ENCODE data around the gene UPF3A.

The UPF3A gene

GRCh38 chr13:114264886-114265611 is 16.4 kb upstream of the UPF3A start:
- DNase-seq = no peak

DNA sequence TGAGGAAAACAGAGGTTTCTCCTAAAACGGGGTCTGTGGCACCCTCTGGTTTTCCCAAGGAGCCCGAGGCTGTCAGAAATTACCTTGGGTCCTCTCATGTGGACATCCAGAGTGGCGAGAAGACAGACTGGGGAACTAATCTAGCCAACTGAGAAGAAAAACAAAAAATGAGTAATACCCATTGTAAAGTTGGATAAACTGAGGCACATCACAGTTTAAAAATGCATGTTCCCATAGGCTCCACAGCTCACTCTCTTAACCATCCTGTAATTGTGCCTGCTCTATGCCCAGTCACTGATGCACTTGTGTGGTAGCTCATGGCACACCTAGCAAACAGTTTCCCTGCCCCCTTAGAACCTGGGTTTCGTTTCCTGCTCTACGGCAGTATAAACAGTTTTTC is 15.2 kb upstream of the UPF3A start:
- DNase-seq = no peak

DNA sequence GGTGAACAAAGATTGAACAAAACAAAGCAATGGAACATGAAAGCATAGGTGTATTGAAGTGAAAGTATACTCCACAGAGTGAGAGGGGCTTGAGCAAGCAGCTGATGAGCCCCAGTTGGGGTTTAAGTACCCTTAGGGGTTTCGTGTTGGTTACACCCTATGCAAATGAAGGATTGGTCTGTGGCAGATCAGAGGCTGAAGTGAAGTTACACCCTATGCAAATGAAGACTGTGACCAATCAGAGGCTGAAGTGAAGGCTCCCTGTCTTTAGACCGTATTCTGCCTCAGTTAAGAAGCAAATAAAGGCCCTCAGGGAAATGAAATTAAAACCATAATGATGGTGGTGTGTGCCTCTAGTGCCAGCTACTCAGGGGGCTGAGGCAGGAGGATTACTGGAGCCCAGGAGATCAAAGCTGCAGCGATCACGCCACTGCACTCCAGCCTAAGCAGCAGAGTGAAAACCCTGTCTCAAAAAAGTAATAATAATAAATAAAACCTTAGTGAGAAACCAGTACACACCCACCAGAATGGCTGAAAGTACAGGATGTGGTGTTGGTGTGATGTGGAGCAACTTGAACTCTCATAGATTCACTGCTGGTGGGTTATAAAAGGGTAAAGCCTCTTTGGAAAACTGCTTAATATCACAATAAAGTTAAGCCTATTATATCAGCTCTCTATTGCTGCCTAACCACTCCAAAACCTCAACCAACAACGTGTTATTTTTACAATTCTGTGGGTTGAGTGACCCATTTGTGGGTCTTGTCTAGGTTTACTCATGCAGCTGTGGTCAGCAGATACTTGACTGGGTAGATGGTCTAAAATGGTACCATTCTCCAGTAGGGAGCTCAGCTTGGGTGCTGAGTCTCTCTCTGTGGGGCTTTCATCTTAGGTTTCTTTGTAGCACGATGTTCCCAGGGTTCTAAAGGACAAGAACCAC is 12.8 kb upstream of the UPF3A start:
- DNase-seq = no peak

- no peak for DNase-seq
Observed at GRCh38 chr13:114269281-114269770, 12.1 kb upstream of the UPF3A start.

GRCh38 chr13:114272977-114273376 is 8.4 kb upstream of the UPF3A start:
- no peak for DNase-seq

DNA sequence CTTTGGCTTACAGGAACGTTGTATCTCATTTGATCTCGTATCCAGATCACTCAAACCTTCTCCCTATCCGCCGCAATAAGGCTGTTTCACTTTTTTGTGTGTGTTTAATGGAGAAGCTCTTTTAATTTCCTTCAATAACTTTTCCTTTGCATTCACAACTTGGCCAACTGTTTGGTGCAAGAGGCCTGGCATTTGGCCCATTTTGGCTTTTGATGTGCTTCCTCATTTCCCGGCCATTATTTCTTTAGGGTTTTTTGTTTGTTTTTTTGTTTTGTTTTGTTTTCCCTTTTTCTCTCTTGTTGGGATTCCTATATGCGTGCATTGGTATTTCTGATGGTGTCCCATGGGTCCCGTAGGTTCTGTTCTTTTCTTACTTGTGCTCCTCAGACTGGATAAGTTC is 6.1 kb upstream of the UPF3A start:
- DNase-seq = no peak

GRCh38 chr13:114279146-114279545 is 2.3 kb upstream of the UPF3A start:
- DNase-seq = no peak

GRCh38 chr13:114279758-114280355 is 1.5 kb upstream of the UPF3A start:
- DNase-seq = no peak

DNA sequence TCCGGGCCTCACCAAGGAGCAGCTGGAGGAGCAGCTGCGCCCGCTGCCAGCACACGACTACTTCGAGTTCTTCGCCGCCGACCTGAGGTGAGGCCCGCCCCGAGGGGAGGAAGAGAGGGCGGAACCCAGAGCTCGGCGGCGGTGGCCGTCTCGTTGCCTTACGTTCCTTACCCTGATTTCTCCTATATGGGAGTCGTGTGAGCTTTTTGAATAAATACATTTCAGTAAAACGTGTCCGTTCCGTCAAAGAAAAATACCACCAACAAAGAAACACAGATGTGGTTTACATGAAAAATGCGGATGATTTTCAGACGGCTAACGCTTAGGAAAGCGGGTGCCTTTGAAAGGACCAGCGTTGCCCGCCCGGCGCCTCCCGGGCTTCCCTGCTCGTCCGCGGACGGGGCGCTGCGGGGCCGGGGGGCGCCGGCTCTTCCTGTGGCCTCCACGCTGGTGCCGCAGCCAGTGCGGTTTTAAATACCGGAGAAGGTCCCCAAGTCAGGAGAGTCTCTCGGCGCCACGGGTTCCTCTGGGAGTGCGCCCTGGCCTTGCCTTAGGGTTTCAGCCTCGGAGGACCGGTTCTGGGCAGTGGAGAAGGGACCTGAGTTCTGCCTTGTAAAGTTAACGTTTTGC is 755 bp downstream of the UPF3A start:
- peak in 1 of 2 experiments; percentile 41 for DNase-seq

- no peak for DNase-seq
Observed at GRCh38 chr13:114283576-114283975, 2.2 kb downstream of the UPF3A start.

GRCh38 chr13:114284680-114285079 is 3.3 kb downstream of the UPF3A start:
- DNase-seq = no peak

DNA sequence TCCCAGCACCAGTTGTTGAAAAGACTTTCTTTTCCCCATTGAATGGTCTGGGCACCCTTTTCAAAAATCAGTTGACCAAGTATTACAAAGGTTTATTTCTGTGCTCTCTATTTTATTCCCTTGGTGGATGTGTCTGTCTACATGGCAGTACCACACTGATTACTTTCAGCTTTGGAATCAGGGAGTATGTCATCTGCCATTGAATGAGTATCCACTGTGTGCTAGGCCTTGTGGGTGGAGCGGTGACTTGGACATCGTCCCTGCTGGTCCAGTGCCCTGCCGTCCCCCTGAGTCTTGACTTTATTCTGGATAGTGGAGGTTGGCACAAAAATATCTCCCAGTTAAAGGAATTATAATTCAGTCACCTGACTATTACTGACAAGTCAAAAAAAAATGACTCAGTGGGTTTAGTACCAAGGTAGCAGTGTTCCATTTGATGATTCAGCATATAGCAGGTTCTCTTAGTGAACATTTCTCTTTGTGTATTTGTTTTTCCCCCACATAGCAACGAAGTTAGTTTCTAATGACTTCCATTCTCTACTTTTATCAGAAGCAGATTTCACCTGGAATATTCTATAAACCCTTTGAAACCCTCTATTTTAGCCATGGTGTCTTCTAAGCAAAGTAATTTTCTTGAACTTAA is 3.9 kb downstream of the UPF3A start:
- DNase-seq = no peak

DNA sequence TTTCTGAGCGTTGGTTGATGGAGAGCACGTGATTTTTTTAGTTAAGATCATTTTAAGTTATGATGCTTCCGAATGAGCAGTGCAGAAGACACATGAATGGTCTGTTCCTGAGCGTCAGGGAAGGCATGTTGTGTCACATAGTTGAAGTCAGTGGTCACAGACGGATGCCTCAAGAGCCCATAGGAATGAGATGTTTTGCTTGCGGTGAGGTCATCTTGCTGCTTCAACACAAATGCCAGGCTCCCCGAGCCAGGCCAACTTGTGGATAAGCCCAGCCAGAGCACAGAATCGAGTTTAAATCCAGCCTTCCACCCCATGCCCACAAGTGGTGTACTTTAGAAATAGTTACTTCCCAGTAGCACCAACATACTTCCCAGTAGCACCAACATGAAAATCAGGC is 5.4 kb downstream of the UPF3A start:
- no peak for DNase-seq

DNA sequence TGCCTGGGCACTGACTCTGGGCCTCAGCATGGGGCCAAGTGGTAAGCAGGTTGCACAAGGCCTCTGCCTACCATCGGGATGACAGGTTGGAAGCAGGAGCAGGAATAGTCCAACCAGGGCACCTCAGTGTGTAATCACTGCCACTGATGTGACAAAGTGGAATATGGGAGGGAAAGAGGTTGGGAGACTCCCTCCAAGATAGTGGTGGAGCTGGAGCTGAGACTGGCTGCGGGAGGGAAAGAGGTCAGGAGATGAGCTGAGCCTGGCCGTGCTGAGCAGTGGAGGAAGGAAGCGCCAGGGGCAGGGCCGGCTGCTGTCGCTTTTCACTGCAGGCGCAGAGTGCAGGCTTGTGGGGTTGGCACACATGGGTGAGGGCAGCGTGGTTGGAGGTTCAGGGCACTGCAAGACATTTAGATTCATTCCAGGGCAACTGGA is 6.8 kb downstream of the UPF3A start:
- no peak for DNase-seq

DNA sequence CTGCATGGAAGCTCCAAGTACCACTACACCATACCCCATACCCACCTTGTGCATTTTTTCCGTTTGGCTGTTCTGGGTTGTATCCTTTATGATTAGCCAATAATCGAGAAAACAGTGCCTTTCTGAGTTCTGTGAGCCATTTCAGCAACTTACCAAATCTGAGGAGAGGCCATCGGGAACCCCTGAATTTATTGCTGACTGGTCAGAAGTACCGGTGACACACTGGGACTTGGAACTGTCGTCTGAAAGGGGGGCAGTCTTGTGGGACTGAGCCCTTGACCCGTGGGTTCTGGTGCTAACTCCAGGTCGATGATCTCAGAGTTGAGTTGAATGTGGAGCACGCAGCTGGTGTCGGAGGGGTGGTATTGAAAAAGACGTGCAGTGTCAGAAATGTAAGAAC is 15.0 kb downstream of the UPF3A start:
- DNase-seq = no peak

DNA sequence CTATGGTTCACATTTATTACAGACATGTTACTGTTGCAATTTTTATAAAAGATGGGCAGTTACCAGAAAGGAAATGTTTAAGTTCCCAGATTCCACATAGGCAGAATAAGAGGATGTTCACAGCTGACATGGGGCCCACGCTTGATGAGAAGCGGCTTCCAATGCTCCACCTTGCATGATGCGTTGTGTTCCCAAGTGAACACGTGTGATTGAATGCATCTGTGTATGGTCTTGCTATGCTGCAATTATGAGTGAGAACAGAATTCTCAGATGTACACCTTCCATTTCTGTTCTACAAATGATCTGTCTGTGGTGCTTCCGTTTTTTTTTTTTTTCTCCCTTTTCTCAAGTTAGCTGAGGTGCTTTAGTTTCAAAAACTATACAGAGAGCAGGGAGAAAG is 15.5 kb downstream of the UPF3A start:
- no peak for DNase-seq

- DNase-seq = no peak
Observed at GRCh38 chr13:114298866-114299265, 17.5 kb downstream of the UPF3A start.

GRCh38 chr13:114299604-114300305 is 18.4 kb downstream of the UPF3A start:
- DNase-seq = no peak

DNA sequence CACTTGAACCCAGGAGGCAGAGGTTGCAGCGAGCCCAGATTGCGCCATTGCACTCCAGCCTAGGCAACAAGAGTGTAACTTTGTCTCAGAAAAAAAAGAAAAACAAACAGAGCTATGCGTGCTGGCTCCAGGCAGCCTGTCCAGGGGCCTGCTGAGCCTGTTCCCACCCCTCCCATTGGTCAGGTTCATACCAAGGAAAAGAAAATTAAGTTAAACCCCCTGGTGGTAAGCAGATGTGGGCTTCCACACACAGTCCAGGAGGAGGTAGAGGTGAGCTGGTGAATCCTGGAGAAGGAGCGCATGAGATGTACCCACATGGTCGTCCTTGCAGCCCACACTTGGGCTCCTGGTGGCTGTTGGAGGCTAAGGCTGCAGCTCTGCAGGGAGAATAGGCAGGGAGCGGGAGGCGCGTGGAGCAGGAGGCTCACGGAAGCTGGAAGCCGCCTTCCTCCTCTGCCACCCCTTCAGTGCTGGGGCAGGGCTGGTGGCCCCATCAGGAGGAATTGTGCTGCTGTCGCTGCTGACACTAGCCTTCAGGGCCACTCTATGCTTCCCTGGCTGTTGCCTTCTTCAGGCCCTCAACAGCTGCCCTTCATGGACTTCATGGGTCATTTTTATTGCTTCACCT is 22.4 kb downstream of the UPF3A start:
- DNase-seq = no peak

DNA sequence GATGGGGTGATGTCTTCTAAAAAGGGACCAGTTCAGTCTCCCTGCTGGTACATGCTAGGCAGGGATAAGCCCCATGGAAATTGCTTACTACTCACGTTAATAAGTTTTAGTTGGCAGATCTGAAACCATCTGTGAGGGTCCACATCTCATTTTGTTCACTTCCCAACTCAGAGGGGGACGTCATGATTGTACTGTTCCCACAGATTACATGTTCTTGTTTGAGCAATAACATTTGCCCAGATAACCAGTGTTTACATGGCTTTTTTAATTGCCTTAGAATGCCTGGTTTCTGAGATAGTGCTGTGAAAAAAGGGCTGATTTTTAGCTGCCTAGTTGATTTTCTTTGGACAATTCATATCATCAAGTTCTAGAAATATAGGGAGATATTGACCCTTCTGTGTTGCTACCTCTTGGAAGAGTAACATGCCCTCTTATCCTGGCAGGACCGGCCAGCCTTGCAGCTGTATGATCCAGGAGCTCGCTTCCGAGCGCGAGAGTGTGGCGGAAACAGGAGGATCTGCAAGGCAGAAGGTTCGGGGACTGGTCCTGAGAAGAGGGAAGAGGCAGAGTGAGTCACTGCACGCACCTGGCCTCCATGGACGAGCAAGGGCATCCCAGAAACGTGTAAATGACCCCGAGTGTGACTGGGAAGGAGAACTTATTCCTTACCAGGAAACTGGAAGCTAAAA is 23.1 kb downstream of the UPF3A start:
- DNase-seq = no peak

GRCh38 chr13:114309086-114309485 is 27.7 kb downstream of the UPF3A start:
- DNase-seq = no peak

Data from NCI-H2081 (cell line).